OCI-LY7 (cell line): ENCODE results near the gene TPM4. TPM values are rescaled to one million over a fixed set of nuclear protein-coding genes. Genes with fewer than 3 reads are reported as not detected.
"Not testable (repeated sequence)": the region's sequence is repeated elsewhere in the genome, so short reads cannot be mapped to it uniquely, and the experiment has no call there.

ENCODE experiments used
- BruUV-seq: library from RNA; stranded (reverse); fragments of 400-500 nt; replicated peaks from 2 replicates; lab custom pipeline; 2021; lab: Mats Ljungman, UMichigan
- CTCF ChIA-PET: fragments of 300-600 bp; sonication (Branson Sonifier 250); formaldehyde crosslinking; loops from one replicate; lab custom pipeline; 2022; ENCODE audit warnings: antibody characterized with exemption; ENCODE audit not compliant: unreplicated experiment; lab: Charles Lee
- POLR2A ChIA-PET: fragments of 300-600 bp; sonication (Branson Sonifier 250); formaldehyde crosslinking; loops from one replicate; lab custom pipeline; 2022; ENCODE audit warnings: antibody characterized with exemption; lab: Charles Lee
- DNase-seq: peaks from one replicate; pipeline ENCODE4 v3.0.0-alpha.2; 2015; ENCODE audit warnings: low spot score
- H2AFZ ChIP-seq: fragments of 200-600 bp; sonication (generic), shearing (Covaris generic); 2 replicates; pipeline ENCODE4 v1.6.1; 2014; ENCODE audit warnings: mild to moderate bottlenecking, antibody characterized with exemption, low read length, moderate library complexity
- H3K27ac ChIP-seq: fragments of 200-600 bp; sonication (generic); 2 replicates; pipeline ENCODE4 v1.5.1; 2014; ENCODE audit warnings: mixed run types, low read depth, mild to moderate bottlenecking, moderate library complexity, low read length, inconsistent platforms; ENCODE audit not compliant: poor library complexity, severe bottlenecking
- H3K36me3 ChIP-seq: fragments of 200-600 bp; sonication (generic); 2 replicates; pipeline ENCODE4 v1.6.1; 2014; ENCODE audit warnings: mild to moderate bottlenecking, antibody characterized with exemption, low read length, moderate library complexity, mixed read lengths; ENCODE audit not compliant: insufficient read depth
- H3K4me1 ChIP-seq: fragments of 200-600 bp; sonication (generic); 2 replicates; pipeline ENCODE4 v1.5.1; 2014; ENCODE audit warnings: mild to moderate bottlenecking, low read length; ENCODE audit not compliant: insufficient read depth, poor library complexity, severe bottlenecking
- H3K4me2 ChIP-seq: fragments of 200-600 bp; sonication (generic); 2 replicates; pipeline ENCODE4 v1.6.1; 2014; ENCODE audit warnings: mild to moderate bottlenecking, low read length
- H3K4me3 ChIP-seq: fragments of 200-600 bp; sonication (generic); 2 replicates; pipeline ENCODE4 v1.5.1; 2014; ENCODE audit warnings: mild to moderate bottlenecking, low read depth, low read length; ENCODE audit not compliant: poor library complexity, severe bottlenecking
- H3K79me2 ChIP-seq: fragments of 200-600 bp; sonication (generic); 2 replicates; pipeline ENCODE4 v1.6.1; 2016; ENCODE audit warnings: low read depth, mild to moderate bottlenecking, low read length, moderate library complexity, mixed read lengths; ENCODE audit not compliant: insufficient read depth
- H3K9me2 ChIP-seq: fragments of 200-600 bp; sonication (generic); 2 replicates; pipeline ENCODE4 v1.6.1; 2016; ENCODE audit warnings: mild to moderate bottlenecking, low read length, mixed read lengths; ENCODE audit not compliant: insufficient read depth
- H3K9me3 ChIP-seq: fragments of 200-600 bp; sonication (generic); 2 replicates; pipeline ENCODE4 v1.6.1; 2014; ENCODE audit warnings: mild to moderate bottlenecking, mixed run types, low read length, mixed read lengths
- H4K20me1 ChIP-seq: fragments of 200-600 bp; sonication (generic); 2 replicates; pipeline ENCODE4 v1.6.1; 2014; ENCODE audit warnings: mild to moderate bottlenecking, antibody characterized with exemption, low read length, moderate library complexity, mixed read lengths; ENCODE audit not compliant: insufficient read depth
- CTCF ChIP-seq: fragments of 200-600 bp; sonication (generic); conservative IDR thresholded peaks from 2 replicates; pipeline ENCODE4 v1.5.1; 2014; ENCODE audit warnings: mild to moderate bottlenecking, antibody characterized with exemption, low read length, moderate library complexity, mixed read lengths
- EZH2phosphoT487 ChIP-seq: fragments of 200-600 bp; sonication (generic); IDR thresholded peaks from 2 replicates; pipeline ENCODE4 v1.6.1; 2018; ENCODE audit warnings: low read depth, borderline replicate concordance, mild to moderate bottlenecking, mixed run types, antibody characterized with exemption, low read length, moderate library complexity, mixed read lengths
- intact Hi-C: fragments of 100-400 bp; cut with micrococcal nuclease; formaldehyde crosslinking; loops from one replicate; pipeline ENCODE4 v1.10.0; 2022; ENCODE audit not compliant: unreplicated experiment
- total RNA-seq, 2 experiments: library from RNA; depleted of rRNA in 1 of 2; stranded (reverse); fragments of >200 nt in 1 of 2; shearing (Covaris generic) in 1 of 2; gene quantifications; 2 replicates each; pipeline ENCODE4 v1.2.3, GENCODE V29; 2014 to 2022

The TPM4 gene
- total RNA-seq, 2 experiments from 2014 or later = 98.1 to 111 TPM

GRCh38 chr19:16027528-16027927, 48.8 kb upstream of the TPM4 start:
- Histone ChIP-seq H3K27ac (no peak overlapping the region), H4K20me1 (no peaks in the 10 kb centered on the region), H3K9me3 (no peaks in the 10 kb centered on the region), H3K4me1 (no peaks in the 10 kb centered on the region), H3K4me2 (no peak overlapping the region), H2AFZ (no peak overlapping the region), H3K79me2 (no peaks in the 10 kb centered on the region), H3K4me3 (no peak overlapping the region), H3K36me3 (no peaks in the 10 kb centered on the region), H3K9me2 (no peaks in the 10 kb centered on the region)
- POLR2A ChIA-PET = interaction anchor here (0.5 to 0.6 kb wide), 2 partner anchors 153 to 963 kb away, joined by 3 read pairs; no protein-coding TSS in a partner anchor
- CTCF ChIA-PET = no interaction called here
- TF ChIP-seq CTCF (no peak), EZH2phosphoT487 (no peak)
- intact Hi-C loops = no loop called here
- no TSS peak for BruUV-seq
- DNase-seq = no peak

GRCh38 chr19:16030155-16030554, 46.1 kb upstream of the TPM4 start:
- H3K4me2 ChIP-seq, H3K79me2 ChIP-seq, CTCF ChIA-PET, intact Hi-C loops, H3K9me3 ChIP-seq, H3K4me1 ChIP-seq, H2AFZ ChIP-seq, H3K4me3 ChIP-seq, H3K36me3 ChIP-seq, POLR2A ChIA-PET, H3K9me2 ChIP-seq, DNase-seq, H3K27ac ChIP-seq, BruUV-seq, H4K20me1 ChIP-seq: not testable (repeated sequence)

- H3K4me1 ChIP-seq = no peaks in the 10 kb centered on the region
- no peaks in the 10 kb centered on the region for H3K9me3 ChIP-seq
- no peaks in the 10 kb centered on the region for H4K20me1 ChIP-seq
- ChIA-PET POLR2A (no interaction called here), CTCF (no interaction called here)
- H3K9me2 ChIP-seq = no peaks in the 10 kb centered on the region
- DNase-seq = no peak
- intact Hi-C loops = no loop called here
- H3K4me2 ChIP-seq = no peak overlapping the region
- no peak for TF ChIP-seq EZH2phosphoT487
- TF ChIP-seq CTCF = no peak
- no peaks in the 10 kb centered on the region for H3K79me2 ChIP-seq
- H3K27ac ChIP-seq = no peak overlapping the region
- H3K4me3 ChIP-seq = no peak overlapping the region
- H2AFZ ChIP-seq = no peak overlapping the region
- no TSS peak for BruUV-seq
- no peaks in the 10 kb centered on the region for H3K36me3 ChIP-seq
Measured at GRCh38 chr19:16030964-16031871, 45.1 kb upstream of the TPM4 start.
